Spleen (tissue), 11 donors: ENCODE results near the gene ULK2. TPM values are rescaled to one million over a fixed set of nuclear protein-coding genes. Genes with fewer than 3 reads are reported as not detected.

Experiments
- DNase-seq: peaks from one replicate; pipeline ENCODE4 v3.0.0-alpha.2; 2020
- H3K27ac ChIP-seq, 8 donors: fragments of 200-600 bp; sonication (generic) in 7 of 8; 1 replicate in 4 of 8; 2 replicates in 4 of 8; pipeline versions ENCODE4 v1.5.0 to v1.8.0; 2016 to 2021; ENCODE audit warnings: inconsistent platforms in 4 of 8, mild to moderate bottlenecking in 4 of 8, moderate library complexity in 1 of 8
- H3K27me3 ChIP-seq, 7 donors: fragments of 200-600 bp; sonication (generic) in 6 of 7; replicated peaks in 1 of 7; 1 replicate in 4 of 7; 2 replicates in 3 of 7; pipeline versions ENCODE4 v1.5.0 to v1.8.0; 2016 to 2021; ENCODE audit warnings: inconsistent platforms in 3 of 7, mild to moderate bottlenecking in 1 of 7
- H3K36me3 ChIP-seq, 6 donors: fragments of 200-600 bp; sonication (generic) in 5 of 6; 1 replicate in 4 of 6; 2 replicates in 2 of 6; pipeline versions ENCODE4 v1.5.0 to v1.8.0; 2016 to 2021; ENCODE audit warnings: inconsistent platforms in 2 of 6
- H3K4me1 ChIP-seq, 6 donors: fragments of 200-600 bp; sonication (generic) in 5 of 6; 1 replicate in 3 of 6; 2 replicates in 3 of 6; pipeline versions ENCODE4 v1.5.0 to v1.8.0; 2016 to 2021; ENCODE audit warnings: inconsistent platforms in 3 of 6
- H3K4me3 ChIP-seq, 8 donors: fragments of 200-600 bp; sonication (generic) in 7 of 8; 1 replicate in 4 of 8; 2 replicates in 4 of 8; pipeline versions ENCODE4 v1.5.0 to v1.8.0; 2016 to 2021; ENCODE audit warnings: inconsistent platforms in 4 of 8, mild to moderate bottlenecking in 4 of 8, moderate library complexity in 2 of 8
- H3K9me3 ChIP-seq, 8 donors: fragments of 200-600 bp; sonication (generic) in 7 of 8; 1 replicate in 4 of 8; 2 replicates in 4 of 8; pipeline versions ENCODE4 v1.5.0 to v1.8.0; 2016 to 2021; ENCODE audit warnings: inconsistent platforms in 4 of 8
- POLR2A ChIP-seq, 3 donors: fragments of 450-650 bp; IDR thresholded peaks; one replicate each; pipeline ENCODE4 v1.5.1; 2017; ENCODE audit warnings: antibody characterized with exemption in 3 of 3, mild to moderate bottlenecking in 1 of 3
- POLR2AphosphoS5 ChIP-seq, 3 donors: sonication (generic); formaldehyde crosslinking; IDR thresholded peaks; one replicate each; pipeline ENCODE4 v1.5.1; 2017; ENCODE audit warnings: antibody characterized with exemption in 3 of 3
- WGBS, 5 donors: extraction: QIAGEN DNeasy Blood & Tissue Kit in 3 of 5; methylation state at CpG; one replicate each; pipeline versions ENCODE4 v1.1.5 to v1.1.7; 2013 to 2018; 5-methylcytosine and 5-hydroxymethylcytosine counted together
- intact Hi-C: fragments of 100-400 bp; cut with DNase I; formaldehyde crosslinking; loops from one replicate; pipeline ENCODE4 v1.15.0; 2023; ENCODE audit warnings: low total_unique reads
- polyA plus RNA-seq, 3 donors: library from polyadenylated mRNA; stranded (reverse); fragments of 200-250 nt; gene quantifications; one replicate each; pipeline ENCODE4 v1.2.1, GENCODE V29; 2013
- total RNA-seq, 7 donors: library from RNA; depleted of rRNA in 3 of 7; stranded (reverse); fragments of >200 nt in 3 of 7; fragmentation: NEBNext Ultra II Directional in 4 of 7; extraction: Animal tissue kit (Norgen Biotek cat#: 25700) in 4 of 7; gene quantifications; one replicate each; pipeline versions ENCODE4 v1.1.0 to v1.2.1, GENCODE V29; 2016 to 2021
- TF ChIP-seq, protein P1 (sequence below), 11 experiments: fragments of 200-600 bp in 7 of 11; fragments of 450-650 bp in 4 of 11; sonication (generic) in 4 of 11; IDR thresholded peaks in 8 of 11; conservative IDR thresholded peaks in 3 of 11; 1 replicate in 7 of 11; 2 replicates in 4 of 11; pipeline versions ENCODE4 v1.4.0 to v1.8.0; 2016 to 2021; ENCODE audit warnings: antibody characterized with exemption in 11 of 11, inconsistent platforms in 4 of 11, mild to moderate bottlenecking in 1 of 11
- donor health status: healthy with polysubstance abuse.
- donor health status: DM: no; HTN: no; CAD: no; lungs with moderate emphysema.
- donor health status: DM: no; HTN: no; CAD: no.
- donor health status: Bipolar disorder and iron deficiency.
- donor health status: healthy.
- donor health status: DM: no; HTN: no; CAD: no.
- donor health status: DM: yes; HTN: yes; CAD: no.

ULK2 gene
- total and polyA plus RNA-seq, 10 donors: 2.7 to 20.9 (median 14.0) TPM

GRCh38 chr17:19830061-19830460 is 37.7 kb downstream of the ULK2 start:
- H3K36me3 ChIP-seq: peaks cover 0 to 61% (median 3%) of the 10 kb centered on the region in 6 donors
- peaks cover 0 to 8% (median 2%) of the 10 kb centered on the region in 8 donors for H3K9me3 ChIP-seq
- WGBS, 5 donors: 88 to 100% (median 90%) methylated on average over 2 of the region's 2 CpGs
- DNase-seq: no peak
- no peaks in the 10 kb centered on the region for H3K27me3 ChIP-seq
- H3K4me3 ChIP-seq: no peak overlapping the region
- intact Hi-C loops: no loop called here
- H3K27ac ChIP-seq: no peak overlapping the region
- H3K4me1 ChIP-seq: no peaks in the 10 kb centered on the region
- no peak for TF ChIP-seq POLR2A (IDR thresholded peaks at IDR 0.05)
- no peak for TF ChIP-seq POLR2AphosphoS5 (IDR thresholded peaks at IDR 0.05)

GRCh38 chr17:19812407-19812806 is 55.3 kb downstream of the ULK2 start:
- Histone ChIP-seq H3K4me1 (no peaks in the 10 kb centered on the region), H3K4me3 (no peak overlapping the region), H3K36me3 (peaks cover 0 to 74% (median 4%) of the 10 kb centered on the region in 6 donors), H3K27ac (no peak overlapping the region), H3K27me3 (no peaks in the 10 kb centered on the region), H3K9me3 (no peaks in the 10 kb centered on the region)
- intact Hi-C loops: no loop called here
- 83 to 94% (median 89%) methylated on average over 3 of the region's 3 CpGs for WGBS, 5 donors
- DNase-seq: no peak
- TF ChIP-seq, protein P1, sequence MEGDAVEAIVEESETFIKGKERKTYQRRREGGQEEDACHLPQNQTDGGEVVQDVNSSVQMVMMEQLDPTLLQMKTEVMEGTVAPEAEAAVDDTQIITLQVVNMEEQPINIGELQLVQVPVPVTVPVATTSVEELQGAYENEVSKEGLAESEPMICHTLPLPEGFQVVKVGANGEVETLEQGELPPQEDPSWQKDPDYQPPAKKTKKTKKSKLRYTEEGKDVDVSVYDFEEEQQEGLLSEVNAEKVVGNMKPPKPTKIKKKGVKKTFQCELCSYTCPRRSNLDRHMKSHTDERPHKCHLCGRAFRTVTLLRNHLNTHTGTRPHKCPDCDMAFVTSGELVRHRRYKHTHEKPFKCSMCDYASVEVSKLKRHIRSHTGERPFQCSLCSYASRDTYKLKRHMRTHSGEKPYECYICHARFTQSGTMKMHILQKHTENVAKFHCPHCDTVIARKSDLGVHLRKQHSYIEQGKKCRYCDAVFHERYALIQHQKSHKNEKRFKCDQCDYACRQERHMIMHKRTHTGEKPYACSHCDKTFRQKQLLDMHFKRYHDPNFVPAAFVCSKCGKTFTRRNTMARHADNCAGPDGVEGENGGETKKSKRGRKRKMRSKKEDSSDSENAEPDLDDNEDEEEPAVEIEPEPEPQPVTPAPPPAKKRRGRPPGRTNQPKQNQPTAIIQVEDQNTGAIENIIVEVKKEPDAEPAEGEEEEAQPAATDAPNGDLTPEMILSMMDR (IDR thresholded peaks at IDR 0.05 in 8 of 11, conservative IDR thresholded peaks at IDR 0.05 in 3 of 11): no peak
- TF ChIP-seq POLR2AphosphoS5 (IDR thresholded peaks at IDR 0.05): no peak
- TF ChIP-seq POLR2A (IDR thresholded peaks at IDR 0.05): no peak

- H3K4me1 ChIP-seq: peaks cover 0 to 4% (median 0%) of the 10 kb centered on the region in 6 donors
- H3K36me3 ChIP-seq: peaks cover 0 to 54% (median 8%) of the 10 kb centered on the region in 6 donors
- no peak for TF ChIP-seq POLR2A (IDR thresholded peaks at IDR 0.05)
- H3K9me3 ChIP-seq: no peaks in the 10 kb centered on the region
- 66 to 86% (median 72%) methylated on average over 2 of the region's 2 CpGs for WGBS, 5 donors
- peak overlapping the region in 6 of 8 donors; percentile 10 to 64 (median 46) for H3K27ac ChIP-seq
- H3K4me3 ChIP-seq: no peak overlapping the region
- no peaks in the 10 kb centered on the region for H3K27me3 ChIP-seq
- intact Hi-C loops: no loop called here
- DNase-seq: no peak
These were observed 62.7 kb downstream of the ULK2 start for GRCh38 chr17:19805006-19805405.

- H3K27ac ChIP-seq: no peak overlapping the region
- no peaks in the 10 kb centered on the region for H3K27me3 ChIP-seq
- TF ChIP-seq POLR2AphosphoS5 (IDR thresholded peaks at IDR 0.05) (no peak), POLR2A (IDR thresholded peaks at IDR 0.05) (no peak)
- TF ChIP-seq, protein P1 (IDR thresholded peaks at IDR 0.05 in 8 of 11, conservative IDR thresholded peaks at IDR 0.05 in 3 of 11): no peak
- peaks cover 2 to 71% (median 34%) of the 10 kb centered on the region in 6 donors for H3K36me3 ChIP-seq
- peaks cover 0 to 20% (median 19%) of the 10 kb centered on the region in 8 donors for H3K9me3 ChIP-seq
- no peak overlapping the region for H3K4me3 ChIP-seq
- DNase-seq: no peak
- peaks cover 0 to 3% (median 0%) of the 10 kb centered on the region in 6 donors for H3K4me1 ChIP-seq
- 67 to 86% (median 78%) methylated on average over 1 of the region's 1 CpG for WGBS, 5 donors
- intact Hi-C loops: no loop called here
These were observed 67.2 kb downstream of the ULK2 start for GRCh38 chr17:19800571-19800970.

GRCh38 chr17:19799796-19800195 is 67.9 kb downstream of the ULK2 start:
- H3K4me1 ChIP-seq: no peaks in the 10 kb centered on the region
- intact Hi-C loops: no loop called here
- no peak for TF ChIP-seq POLR2A (IDR thresholded peaks at IDR 0.05)
- no peak for TF ChIP-seq POLR2AphosphoS5 (IDR thresholded peaks at IDR 0.05)
- TF ChIP-seq, protein P1 (IDR thresholded peaks at IDR 0.05 in 8 of 11, conservative IDR thresholded peaks at IDR 0.05 in 3 of 11): no peak
- no peaks in the 10 kb centered on the region for H3K27me3 ChIP-seq
- peaks cover 0 to 26% (median 23%) of the 10 kb centered on the region in 8 donors for H3K9me3 ChIP-seq
- H3K4me3 ChIP-seq: no peak overlapping the region
- 95 to 100% (median 100%) methylated on average over 2 of the region's 2 CpGs for WGBS, 5 donors
- H3K36me3 ChIP-seq: peaks cover 2 to 79% (median 39%) of the 10 kb centered on the region in 6 donors
- no peak for DNase-seq
- H3K27ac ChIP-seq: no peak overlapping the region
